OCI-LY1 (cell line): ENCODE measurements around the gene LRRC71.

ENCODE experiments used
- H2AFZ ChIP-seq: fragments of 200-600 bp; sonication (generic), shearing (Covaris generic); 2 replicates; pipeline ENCODE4 v1.6.0; 2014; ENCODE audit warnings: antibody characterized with exemption, mild to moderate bottlenecking, low read length
- H3F3A ChIP-seq: fragments of 200-600 bp; sonication (generic), shearing (Covaris generic); 2 replicates; pipeline ENCODE4 v1.6.0; 2014; ENCODE audit warnings: mild to moderate bottlenecking, antibody characterized with exemption, low read length, moderate library complexity; ENCODE audit not compliant: insufficient read depth
- H3K27ac ChIP-seq: fragments of 200-600 bp; sonication (generic); 2 replicates; pipeline ENCODE4 v1.5.1; 2014; ENCODE audit warnings: low read length, mixed run types, mild to moderate bottlenecking, low read depth; ENCODE audit not compliant: poor library complexity, severe bottlenecking
- H3K27me3 ChIP-seq: fragments of 200-600 bp; sonication (generic); 2 replicates; pipeline ENCODE4 v1.6.0; 2014; ENCODE audit warnings: antibody characterized with exemption, mild to moderate bottlenecking, low read length, moderate library complexity; ENCODE audit not compliant: insufficient read depth
- H3K36me3 ChIP-seq: fragments of 200-600 bp; sonication (generic); 2 replicates; pipeline ENCODE4 v1.6.1; 2014; ENCODE audit warnings: mild to moderate bottlenecking, antibody characterized with exemption, low read length, moderate library complexity, mixed read lengths; ENCODE audit not compliant: insufficient read depth
- H3K4me1 ChIP-seq: fragments of 200-600 bp; sonication (generic); 2 replicates; pipeline ENCODE4 v1.5.1; 2014; ENCODE audit warnings: mild to moderate bottlenecking, low read length, moderate library complexity; ENCODE audit not compliant: insufficient read depth, severe bottlenecking
- H3K4me2 ChIP-seq: fragments of 200-600 bp; sonication (generic), shearing (Covaris generic); 2 replicates; pipeline ENCODE4 v1.6.1; 2014; ENCODE audit warnings: low read length
- H3K4me3 ChIP-seq: fragments of 200-600 bp; sonication (generic); 2 replicates; pipeline ENCODE4 v1.5.1; 2014; ENCODE audit warnings: low read length, low read depth, mild to moderate bottlenecking, mixed read lengths; ENCODE audit not compliant: poor library complexity, severe bottlenecking
- H3K79me2 ChIP-seq: fragments of 200-600 bp; shearing (Covaris generic); 2 replicates; pipeline ENCODE4 v1.6.1; 2016; ENCODE audit warnings: mixed run types, low read length, mixed read lengths; ENCODE audit not compliant: insufficient read depth
- H3K9ac ChIP-seq: fragments of 200-600 bp; sonication (generic), shearing (Covaris generic); 2 replicates; pipeline ENCODE4 v1.6.1; 2014; ENCODE audit warnings: mild to moderate bottlenecking, low read length, mixed read lengths
- H3K9me2 ChIP-seq: fragments of 200-600 bp; sonication (generic), shearing (Covaris generic); 2 replicates; pipeline ENCODE4 v1.6.1; 2014; ENCODE audit warnings: low read depth, mild to moderate bottlenecking, low read length, mixed read lengths
- H3K9me3 ChIP-seq: fragments of 200-600 bp; shearing (Covaris generic); 2 replicates; pipeline ENCODE4 v1.6.1; 2014; ENCODE audit warnings: low read length, mixed read lengths
- H4K20me1 ChIP-seq: fragments of 200-600 bp; sonication (generic), shearing (Covaris generic); 2 replicates; pipeline ENCODE4 v1.6.0; 2016; ENCODE audit warnings: mild to moderate bottlenecking, low read length; ENCODE audit not compliant: insufficient read depth
- EZH2 ChIP-seq: fragments of 200-600 bp; sonication (generic), shearing (Covaris generic); IDR thresholded peaks from 2 replicates; pipeline ENCODE4 v1.8.0; 2017; ENCODE audit warnings: borderline replicate concordance, mixed run types, mild to moderate bottlenecking, antibody characterized with exemption, low read length, moderate library complexity, mixed read lengths
- TF ChIP-seq, protein P1 (sequence below): fragments of 200-600 bp; sonication (generic), shearing (Covaris generic); IDR thresholded peaks from 2 replicates; pipeline ENCODE4 v1.5.1; 2017; ENCODE audit warnings: mild to moderate bottlenecking, antibody characterized with exemption, low read length, moderate library complexity, mixed read lengths

The LRRC71 gene

DNA sequence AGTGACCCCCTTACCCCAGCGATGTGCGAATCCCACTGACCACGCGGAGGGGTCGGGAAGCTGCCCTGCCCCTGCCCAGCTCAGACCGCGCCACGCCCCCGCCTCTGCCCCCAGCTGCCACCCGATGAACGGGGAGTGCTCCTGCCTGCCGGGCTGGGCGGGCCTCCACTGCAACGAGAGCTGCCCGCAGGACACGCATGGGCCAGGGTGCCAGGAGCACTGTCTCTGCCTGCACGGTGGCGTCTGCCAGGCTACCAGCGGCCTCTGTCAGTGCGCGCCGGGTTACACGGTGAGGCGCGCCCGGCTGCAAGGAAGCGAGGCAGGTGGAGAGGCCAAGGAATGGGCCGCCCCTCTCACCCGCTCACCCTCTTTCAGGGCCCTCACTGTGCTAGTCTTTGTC lies 11.9 kb upstream of the LRRC71 start:
- Histone ChIP-seq H2AFZ (no peak overlapping the region), H3K79me2 (no peaks in the 10 kb centered on the region), H3F3A (no peaks in the 10 kb centered on the region), H3K4me2 (no peak overlapping the region), H3K9me2 (no peaks in the 10 kb centered on the region), H3K27me3 (no peaks in the 10 kb centered on the region), H3K9ac (no peak overlapping the region), H3K9me3 (no peaks in the 10 kb centered on the region), H3K4me3 (no peak overlapping the region), H4K20me1 (no peaks in the 10 kb centered on the region), H3K4me1 (no peaks in the 10 kb centered on the region), H3K36me3 (no peaks in the 10 kb centered on the region), H3K27ac (no peak overlapping the region)
- TF ChIP-seq, protein P1, sequence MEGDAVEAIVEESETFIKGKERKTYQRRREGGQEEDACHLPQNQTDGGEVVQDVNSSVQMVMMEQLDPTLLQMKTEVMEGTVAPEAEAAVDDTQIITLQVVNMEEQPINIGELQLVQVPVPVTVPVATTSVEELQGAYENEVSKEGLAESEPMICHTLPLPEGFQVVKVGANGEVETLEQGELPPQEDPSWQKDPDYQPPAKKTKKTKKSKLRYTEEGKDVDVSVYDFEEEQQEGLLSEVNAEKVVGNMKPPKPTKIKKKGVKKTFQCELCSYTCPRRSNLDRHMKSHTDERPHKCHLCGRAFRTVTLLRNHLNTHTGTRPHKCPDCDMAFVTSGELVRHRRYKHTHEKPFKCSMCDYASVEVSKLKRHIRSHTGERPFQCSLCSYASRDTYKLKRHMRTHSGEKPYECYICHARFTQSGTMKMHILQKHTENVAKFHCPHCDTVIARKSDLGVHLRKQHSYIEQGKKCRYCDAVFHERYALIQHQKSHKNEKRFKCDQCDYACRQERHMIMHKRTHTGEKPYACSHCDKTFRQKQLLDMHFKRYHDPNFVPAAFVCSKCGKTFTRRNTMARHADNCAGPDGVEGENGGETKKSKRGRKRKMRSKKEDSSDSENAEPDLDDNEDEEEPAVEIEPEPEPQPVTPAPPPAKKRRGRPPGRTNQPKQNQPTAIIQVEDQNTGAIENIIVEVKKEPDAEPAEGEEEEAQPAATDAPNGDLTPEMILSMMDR, result no peak
- TF ChIP-seq EZH2, result no peak

GRCh38 chr1:156908955-156909354 lies 11.5 kb upstream of the LRRC71 start:
- TF ChIP-seq, protein P1, result no peak
- TF ChIP-seq EZH2, result no peak
- H3K27me3 ChIP-seq, result no peaks in the 10 kb centered on the region
- no peaks in the 10 kb centered on the region for H3K4me1 ChIP-seq
- no peak overlapping the region for H3K4me2 ChIP-seq
- H3K9me2 ChIP-seq, result no peaks in the 10 kb centered on the region
- H3F3A ChIP-seq, result no peaks in the 10 kb centered on the region
- H3K36me3 ChIP-seq, result no peaks in the 10 kb centered on the region
- H3K79me2 ChIP-seq, result no peaks in the 10 kb centered on the region
- no peak overlapping the region for H2AFZ ChIP-seq
- H4K20me1 ChIP-seq, result no peaks in the 10 kb centered on the region
- H3K4me3 ChIP-seq, result no peak overlapping the region
- H3K27ac ChIP-seq, result no peak overlapping the region
- H3K9ac ChIP-seq, result no peak overlapping the region
- no peaks in the 10 kb centered on the region for H3K9me3 ChIP-seq

- Histone ChIP-seq H3K9me2 (no peaks in the 10 kb centered on the region), H3K36me3 (no peaks in the 10 kb centered on the region), H3K4me2 (no peak overlapping the region), H3F3A (no peaks in the 10 kb centered on the region), H3K9ac (no peak overlapping the region), H3K27ac (no peak overlapping the region), H3K27me3 (no peaks in the 10 kb centered on the region), H3K4me1 (no peaks in the 10 kb centered on the region), H3K9me3 (no peaks in the 10 kb centered on the region), H4K20me1 (no peaks in the 10 kb centered on the region), H3K79me2 (no peaks in the 10 kb centered on the region), H3K4me3 (no peak overlapping the region), H2AFZ (no peak overlapping the region)
- TF ChIP-seq EZH2, result no peak
- TF ChIP-seq, protein P1, result no peak
Measured at GRCh38 chr1:156909671-156910070, 10.8 kb upstream of the LRRC71 start.
